NCI-H2171 treated with DMSO at 0.1 percent for 48 hours (cell line): ENCODE data around the gene HGFAC.
"Not testable (repeated sequence)": the region's sequence is repeated elsewhere in the genome, so short reads cannot be mapped to it uniquely, and the experiment has no call there.

Experiments used
- DNase-seq: peaks from one replicate; lab custom pipeline; 2025; lab: John Stamatoyannopoulos, UW

Gene HGFAC

DNA sequence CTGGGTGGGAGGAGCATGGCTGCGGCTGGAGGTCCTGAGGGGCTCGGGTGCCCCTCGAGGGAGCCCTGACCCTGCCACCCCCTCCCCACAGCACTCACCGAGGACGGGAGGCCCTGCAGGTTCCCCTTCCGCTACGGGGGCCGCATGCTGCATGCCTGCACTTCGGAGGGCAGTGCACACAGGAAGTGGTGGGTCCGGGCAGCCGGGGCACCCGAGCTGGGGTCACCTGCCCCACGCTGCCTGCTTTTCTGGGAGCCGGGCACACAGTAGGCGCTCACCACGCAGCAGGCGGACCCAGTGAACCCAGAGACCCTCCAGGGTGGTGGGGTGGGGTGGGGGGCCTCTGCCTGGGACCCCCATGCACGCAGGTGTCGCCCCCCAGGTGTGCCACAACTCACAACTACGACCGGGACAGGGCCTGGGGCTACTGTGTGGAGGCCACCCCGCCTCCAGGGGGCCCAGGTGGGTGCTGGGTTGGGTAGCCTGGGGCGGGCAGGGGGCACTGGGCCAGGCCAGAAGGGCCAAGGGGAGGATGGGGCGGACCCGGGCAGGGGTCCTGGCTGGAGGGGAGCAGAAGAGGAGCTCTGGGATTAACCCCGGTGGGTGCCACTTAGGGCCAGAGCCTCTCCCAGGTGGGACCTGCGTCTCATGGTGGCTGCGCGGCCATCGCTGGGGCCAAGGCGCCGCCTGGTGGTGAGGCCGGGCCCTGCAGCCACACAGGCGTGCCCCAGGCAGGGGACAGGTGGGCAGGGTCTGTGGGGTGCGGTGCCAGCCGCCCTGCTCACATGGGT is 1.4 kb downstream of the HGFAC start:
- peak; percentile 17 for DNase-seq

DNA sequence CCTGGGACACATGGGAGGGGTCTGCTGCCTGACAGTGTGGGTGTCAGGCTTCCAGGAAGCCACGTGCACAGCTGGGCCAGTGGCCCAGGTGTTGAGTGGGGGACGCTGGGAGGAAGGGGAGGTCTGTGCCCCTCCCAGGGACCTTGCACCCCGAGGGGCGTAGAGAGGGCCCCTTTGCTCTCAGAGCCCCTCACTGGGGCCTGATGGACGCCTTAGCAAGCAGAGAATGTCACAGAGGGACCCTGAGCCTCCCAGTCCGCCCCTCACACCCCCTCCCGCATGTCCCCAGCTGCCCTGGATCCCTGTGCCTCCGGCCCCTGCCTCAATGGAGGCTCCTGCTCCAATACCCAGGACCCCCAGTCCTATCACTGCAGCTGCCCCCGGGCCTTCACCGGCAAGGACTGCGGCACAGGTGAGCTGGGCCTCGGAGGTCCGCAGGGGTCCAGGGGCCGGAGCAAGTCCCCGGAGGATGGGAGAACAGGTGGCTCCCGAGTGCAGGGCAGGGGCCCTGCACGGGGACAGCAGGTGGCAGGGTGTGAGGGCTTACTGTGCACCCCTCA is 2.1 kb downstream of the HGFAC start:
- DNase-seq: no peak

DNA sequence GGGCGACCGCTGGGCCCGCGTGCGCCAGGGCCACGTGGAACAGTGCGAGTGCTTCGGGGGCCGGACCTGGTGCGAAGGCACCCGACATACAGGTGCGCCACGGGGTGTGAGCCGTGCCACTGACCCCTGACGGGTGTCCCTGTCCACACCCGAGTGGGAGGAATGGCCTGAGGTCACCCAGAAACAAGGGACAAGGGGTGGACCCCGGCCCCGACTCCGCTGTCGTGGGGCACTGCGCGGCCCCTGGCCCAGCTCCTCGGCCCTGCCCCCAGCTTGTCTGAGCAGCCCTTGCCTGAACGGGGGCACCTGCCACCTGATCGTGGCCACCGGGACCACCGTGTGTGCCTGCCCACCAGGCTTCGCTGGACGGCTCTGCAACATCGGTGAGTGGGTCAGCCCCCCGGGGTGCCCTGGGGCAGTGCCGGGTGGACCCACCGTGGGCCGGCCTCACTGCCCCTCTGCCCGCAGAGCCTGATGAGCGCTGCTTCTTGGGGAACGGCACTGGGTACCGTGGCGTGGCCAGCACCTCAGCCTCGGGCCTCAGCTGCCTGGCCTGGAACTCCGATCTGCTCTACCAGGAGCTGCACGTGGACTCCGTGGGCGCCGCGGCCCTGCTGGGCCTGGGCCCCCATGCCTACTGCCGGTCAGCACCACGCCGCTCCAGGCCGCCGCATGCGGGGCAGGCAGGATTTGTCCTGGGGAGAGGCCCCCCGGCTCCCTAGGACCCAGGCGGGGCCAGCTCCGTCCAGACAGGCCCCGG is 2.8 kb downstream of the HGFAC start:
- DNase-seq: no peak

DNA sequence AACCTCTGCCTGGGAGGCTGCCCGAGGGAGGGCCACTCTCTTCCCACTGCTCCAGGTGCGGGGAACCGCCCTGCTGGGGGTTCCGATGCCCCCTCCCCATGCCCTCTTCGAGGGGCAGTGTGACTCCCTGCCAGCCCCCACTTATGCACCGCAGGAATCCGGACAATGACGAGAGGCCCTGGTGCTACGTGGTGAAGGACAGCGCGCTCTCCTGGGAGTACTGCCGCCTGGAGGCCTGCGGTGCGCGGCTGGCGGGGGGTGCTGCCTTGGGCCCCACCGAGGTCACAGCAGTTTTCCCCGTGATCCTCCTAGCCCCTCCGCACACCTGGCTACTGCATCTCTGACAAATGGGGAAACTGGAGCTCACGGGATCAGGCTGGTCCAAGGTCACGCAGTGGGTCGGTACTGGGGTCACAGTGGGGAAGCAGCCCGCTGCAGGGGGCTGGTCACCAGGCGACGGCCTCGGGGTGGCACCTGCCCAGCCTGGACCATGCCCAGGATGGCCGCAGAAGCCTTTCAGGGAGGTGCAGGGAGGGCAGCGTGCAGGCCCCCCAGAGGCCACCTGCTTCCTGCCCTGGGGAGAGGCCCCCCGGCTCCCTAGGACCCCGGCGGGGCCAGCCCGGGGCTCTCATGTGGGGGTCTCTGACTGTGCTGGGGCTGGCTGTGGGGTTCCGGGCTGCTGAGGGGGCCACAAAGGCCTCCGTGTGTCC is 3.5 kb downstream of the HGFAC start:
- no peak for DNase-seq

DNA sequence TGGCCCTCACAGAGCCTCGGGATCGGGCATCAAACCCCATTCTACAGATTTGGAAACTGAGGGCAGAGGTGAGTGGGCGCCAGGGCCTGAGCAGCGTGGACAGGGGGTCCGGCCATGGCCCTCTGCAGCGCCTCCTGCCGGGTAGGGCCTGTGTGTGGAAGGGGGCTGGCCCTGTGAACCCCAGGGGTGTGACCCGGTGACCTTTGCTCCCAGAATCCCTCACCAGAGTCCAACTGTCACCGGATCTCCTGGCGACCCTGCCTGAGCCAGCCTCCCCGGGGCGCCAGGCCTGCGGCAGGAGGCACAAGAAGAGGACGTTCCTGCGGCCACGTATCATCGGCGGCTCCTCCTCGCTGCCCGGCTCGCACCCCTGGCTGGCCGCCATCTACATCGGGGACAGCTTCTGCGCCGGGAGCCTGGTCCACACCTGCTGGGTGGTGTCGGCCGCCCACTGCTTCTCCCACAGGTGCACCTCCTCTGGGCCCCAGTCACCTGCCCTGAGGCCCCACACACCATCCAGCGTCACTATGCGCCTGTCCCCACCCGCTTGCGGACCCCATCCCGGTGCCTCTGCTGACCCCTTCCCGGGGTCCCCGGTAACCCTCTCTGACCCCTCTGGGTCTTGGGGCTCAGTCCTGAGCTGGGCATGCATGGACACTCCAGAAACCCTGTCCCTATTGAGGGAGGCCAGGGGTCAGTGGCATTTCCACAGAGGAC is 4.2 kb downstream of the HGFAC start:
- no peak for DNase-seq

DNA sequence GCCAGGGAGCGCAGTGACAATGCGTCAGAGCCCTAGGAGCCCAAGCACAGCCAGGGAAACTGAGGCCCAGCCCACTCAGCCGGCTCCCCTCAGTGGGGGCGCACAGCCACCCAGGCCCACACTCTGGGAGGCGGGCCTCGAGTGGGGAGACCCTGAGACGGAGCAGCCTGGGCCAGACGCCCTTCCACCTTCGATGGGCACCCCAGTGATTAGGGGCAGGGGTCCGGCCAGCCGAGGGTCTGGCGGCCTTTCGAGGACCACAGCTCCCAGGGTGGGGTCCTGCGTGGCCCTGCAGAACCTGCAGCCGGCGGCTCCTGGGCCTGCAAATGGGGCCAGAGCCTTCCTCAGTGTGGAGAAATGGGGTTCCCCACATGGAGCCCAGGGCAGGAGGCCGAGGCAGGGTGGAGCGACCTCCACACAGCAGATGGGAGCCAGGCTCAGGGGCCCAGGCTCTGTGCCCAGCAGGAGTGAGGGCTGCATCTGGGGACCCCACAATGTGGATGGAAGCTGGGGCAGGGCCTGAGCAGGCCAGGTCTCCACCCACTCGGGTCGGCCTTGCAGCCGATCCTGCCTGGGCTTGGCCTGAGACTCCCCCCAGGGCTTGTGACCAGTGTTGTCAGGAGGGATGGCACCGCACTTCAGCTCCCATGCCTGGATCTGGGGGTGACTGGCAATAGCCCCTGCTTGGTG is 5.0 kb downstream of the HGFAC start:
- DNase-seq: no peak

DNA sequence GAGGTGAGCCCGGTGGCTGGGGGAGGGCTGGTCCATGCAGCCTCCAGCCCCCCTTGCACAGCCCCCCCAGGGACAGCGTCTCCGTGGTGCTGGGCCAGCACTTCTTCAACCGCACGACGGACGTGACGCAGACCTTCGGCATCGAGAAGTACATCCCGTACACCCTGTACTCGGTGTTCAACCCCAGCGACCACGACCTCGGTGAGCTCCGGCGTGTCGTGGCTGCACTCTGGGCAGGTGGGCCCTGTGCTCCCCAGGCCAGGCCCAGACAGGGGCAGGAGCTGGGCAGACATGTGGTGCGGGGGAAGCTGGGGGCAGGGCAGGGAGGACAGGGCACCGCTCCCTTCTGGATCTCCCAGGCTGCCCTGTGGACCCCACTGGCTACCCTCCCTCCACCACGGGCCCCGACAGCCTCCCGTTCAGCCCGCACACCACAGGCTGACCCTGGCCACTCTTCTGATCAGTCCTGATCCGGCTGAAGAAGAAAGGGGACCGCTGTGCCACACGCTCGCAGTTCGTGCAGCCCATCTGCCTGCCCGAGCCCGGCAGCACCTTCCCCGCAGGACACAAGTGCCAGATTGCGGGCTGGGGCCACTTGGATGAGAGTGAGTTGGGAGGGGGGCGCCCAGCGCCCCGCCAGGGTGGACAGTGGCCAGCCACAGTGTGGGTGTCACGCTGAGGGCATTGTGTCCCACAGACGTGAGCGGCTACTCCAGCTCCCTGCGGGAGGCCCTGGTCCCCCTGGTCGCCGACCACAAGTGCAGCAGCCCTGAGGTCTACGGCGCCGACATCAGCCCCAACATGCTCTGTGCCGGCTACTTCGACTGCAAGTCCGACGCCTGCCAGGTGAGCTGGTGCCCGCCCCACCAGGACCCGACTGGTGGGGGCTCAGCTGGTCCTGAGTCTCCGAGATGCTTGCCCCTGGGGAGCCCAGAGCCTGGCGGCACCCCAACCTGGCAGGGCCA is 5.9 kb downstream of the HGFAC start:
- no peak for DNase-seq

DNA sequence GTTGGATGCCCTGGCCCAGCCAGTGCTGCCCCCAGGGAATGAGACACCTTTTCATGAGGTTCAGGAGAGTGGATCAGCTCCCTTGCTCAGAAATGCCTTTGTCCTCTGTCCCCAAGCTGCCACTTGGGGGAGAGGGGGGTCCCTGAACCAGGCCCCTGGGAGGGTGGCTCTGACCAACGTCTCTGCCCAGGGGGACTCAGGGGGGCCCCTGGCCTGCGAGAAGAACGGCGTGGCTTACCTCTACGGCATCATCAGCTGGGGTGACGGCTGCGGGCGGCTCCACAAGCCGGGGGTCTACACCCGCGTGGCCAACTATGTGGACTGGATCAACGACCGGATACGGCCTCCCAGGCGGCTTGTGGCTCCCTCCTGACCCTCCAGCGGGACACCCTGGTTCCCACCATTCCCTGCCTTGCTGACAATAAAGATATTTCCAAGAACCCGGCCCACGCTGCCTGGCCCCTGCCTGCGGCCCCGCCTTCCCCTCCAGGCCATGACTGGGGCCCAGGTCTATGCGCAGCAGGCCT is 7.3 kb downstream of the HGFAC start:
- no peak for DNase-seq

DNA sequence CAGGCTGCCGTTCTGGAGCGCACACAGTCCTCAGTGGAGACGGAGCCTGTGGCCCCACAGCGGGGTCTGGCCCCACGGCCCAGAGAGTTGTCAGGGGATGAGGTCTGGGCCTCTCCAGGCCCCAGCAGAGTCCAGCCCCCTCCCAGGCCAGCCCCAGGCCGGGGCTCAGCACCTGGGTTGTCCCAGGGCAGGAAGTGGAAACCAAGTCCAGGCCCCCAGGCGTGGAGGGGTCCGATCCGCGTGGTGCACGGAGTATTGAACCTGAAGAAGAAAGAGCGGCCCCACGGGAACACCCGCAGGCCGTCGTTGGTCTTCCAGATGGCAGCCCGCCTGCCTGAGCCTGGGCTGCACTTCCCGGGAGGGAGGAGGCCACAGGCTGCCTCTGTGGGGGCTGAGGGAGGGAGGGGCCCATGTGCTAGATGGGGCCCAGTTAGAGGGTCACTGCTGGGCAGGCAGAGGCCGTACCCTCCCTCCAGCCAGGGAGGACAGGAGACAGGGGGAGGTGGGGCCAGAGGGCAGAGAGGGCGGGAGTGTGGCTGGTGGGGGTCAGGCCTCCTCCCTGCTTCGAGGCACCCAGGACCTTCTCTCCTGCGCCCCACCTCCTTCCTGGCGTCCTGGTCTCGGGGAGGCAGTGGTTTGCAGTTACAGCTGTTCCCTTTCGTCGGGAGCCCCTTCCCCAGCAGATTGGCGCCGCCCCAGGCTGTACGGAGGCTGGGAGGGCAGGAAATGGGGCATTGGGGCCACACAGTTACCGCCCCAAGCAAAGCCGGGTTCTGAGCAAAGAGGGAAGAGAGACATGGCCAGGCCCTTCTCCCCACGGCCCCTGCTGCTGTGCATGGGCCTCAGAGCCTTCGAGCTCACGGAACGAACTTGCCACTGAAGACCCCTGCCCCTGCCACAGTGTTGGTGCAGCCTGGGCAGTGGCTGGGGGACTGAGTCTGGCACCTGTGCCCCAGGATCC is 8.1 kb downstream of the HGFAC start:
- peak; percentile 21 for DNase-seq

DNA sequence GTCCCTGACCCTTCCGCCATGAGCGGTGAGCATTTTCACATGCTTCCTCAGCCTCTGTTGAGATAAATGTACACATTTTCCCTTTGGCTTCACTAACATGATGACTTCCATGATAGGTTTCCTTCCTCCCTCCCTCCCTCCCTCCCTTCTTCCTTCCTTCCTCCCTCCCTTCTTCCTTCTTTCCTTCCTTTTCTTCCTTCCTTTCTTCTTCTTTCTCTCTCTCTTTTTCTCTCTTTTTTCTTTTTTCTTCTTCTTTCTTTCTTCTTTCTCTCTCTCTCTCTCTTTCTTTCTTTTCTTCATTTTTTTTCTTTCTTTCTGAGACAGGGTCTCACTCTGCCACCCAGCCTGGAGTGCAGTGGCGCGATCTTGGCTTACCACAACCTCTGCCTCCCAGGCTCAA is 8.9 kb downstream of the HGFAC start:
- no peak for DNase-seq

DNA sequence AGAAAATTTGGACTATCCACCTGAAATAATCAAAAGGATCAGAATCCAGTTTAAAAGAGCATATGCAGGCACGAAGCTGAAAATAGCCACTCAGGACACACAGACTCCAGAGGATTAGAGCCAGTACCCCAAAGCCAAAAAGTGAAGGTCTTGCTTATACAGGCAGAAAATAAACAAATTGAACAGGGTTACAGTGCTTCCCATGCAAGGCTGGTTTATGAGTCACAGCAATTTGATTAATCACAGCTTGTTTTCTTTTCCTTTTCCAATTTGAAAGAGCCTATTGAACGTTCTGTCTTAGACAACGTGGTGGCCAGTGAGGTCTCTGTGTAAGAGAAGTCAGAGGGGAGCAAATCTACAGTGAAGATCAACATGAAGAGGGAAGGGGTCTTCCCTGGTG is 10.2 kb downstream of the HGFAC start:
- DNase-seq: no peak

DNA sequence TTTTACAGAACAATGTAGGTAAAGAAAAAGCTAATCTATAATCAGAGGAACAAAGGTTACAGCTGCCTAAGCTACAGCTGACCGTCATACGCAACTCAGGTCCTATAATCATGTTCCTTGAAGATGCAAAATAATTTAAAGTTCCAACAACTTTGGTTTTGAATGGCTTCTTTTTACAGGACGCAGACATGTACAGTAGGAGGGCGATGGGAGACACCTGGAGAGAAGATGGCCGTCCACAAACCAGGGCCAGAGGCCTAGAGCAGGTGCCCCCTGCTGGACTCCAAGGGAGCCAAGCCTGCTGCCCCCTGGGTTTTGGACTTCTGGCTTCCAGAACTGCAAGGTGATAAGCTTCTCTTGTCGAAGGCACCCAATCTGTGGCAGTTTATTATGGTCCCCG is 10.6 kb downstream of the HGFAC start:
- no peak for DNase-seq

DNA sequence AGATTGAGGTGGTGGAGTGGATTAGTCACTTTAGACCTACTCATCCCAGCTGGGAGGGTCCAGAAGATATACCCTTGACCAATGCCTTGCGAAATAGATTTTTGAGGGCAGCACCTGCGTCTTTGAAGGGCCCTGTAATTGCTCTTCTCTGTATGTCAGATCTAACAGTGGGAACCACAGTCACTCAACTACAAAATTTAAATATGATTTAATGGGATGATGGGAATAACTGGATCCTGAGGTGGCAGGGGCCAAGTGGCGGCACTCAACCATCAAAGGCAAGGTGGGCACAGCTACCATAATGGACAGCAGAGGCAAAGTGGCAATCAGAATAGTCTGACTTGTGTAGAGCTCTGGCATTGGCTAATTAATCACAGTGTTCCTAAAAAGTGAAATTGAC is 13.8 kb downstream of the HGFAC start:
- DNase-seq: not testable (repeated sequence)

DNA sequence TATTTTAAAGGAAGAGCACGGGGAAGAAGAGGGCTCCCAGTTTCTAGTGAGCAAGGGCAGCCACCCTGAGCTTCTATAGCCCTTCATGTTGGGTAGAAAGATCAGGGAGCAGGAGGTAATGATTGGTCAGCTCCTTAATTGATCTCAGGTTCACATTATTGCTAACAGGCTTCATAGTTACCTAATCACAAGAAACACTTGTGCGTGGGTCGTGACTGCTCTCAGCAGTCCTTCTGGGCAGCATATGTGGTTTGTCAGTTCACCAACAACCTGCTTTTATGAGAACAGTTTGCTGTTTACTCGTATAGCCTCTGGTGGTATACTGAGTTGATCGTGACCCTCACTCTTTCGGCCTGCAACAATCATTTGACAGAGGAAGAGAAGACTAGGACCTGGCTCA is 16.6 kb downstream of the HGFAC start:
- no peak for DNase-seq

DNA sequence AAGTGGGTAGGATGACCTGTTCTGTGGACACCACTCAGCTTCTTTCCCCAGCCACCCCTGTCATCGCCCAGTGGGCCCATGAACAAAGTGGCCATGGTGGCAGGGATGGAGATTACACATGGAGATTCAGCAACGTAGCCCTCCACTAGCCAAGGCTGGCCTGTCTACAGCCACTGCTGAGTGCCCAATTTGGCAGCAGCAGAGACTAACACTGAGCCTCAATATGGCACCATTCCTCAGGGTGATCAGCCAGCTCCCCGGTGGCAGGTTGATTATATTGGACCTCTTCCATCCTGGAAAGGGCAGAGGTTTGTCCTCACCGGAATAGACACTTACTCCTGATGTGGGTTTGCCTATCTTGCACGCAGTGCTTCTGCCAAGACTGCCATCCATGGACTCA is 17.4 kb downstream of the HGFAC start:
- DNase-seq: not testable (repeated sequence)

DNA sequence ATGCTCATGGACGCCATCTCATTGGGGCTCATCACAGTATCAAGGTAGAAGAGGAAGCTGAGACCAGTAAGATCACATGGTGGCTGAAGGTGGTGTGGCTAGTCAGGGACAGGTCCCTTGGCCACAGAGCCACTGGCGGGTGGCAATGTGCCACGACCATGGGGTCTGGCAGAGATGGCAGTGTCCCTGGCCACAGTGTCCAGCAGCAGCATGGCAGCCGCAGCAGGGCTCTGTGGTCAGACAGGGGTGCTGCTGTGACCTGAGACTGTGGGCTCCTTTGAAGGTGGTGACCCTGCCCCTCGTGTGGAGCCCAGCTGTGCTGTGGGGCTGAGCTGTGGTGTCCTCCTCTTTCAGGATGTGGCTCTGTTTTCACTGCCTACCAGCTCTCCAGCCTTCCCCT is 19.2 kb downstream of the HGFAC start:
- no peak for DNase-seq

DNA sequence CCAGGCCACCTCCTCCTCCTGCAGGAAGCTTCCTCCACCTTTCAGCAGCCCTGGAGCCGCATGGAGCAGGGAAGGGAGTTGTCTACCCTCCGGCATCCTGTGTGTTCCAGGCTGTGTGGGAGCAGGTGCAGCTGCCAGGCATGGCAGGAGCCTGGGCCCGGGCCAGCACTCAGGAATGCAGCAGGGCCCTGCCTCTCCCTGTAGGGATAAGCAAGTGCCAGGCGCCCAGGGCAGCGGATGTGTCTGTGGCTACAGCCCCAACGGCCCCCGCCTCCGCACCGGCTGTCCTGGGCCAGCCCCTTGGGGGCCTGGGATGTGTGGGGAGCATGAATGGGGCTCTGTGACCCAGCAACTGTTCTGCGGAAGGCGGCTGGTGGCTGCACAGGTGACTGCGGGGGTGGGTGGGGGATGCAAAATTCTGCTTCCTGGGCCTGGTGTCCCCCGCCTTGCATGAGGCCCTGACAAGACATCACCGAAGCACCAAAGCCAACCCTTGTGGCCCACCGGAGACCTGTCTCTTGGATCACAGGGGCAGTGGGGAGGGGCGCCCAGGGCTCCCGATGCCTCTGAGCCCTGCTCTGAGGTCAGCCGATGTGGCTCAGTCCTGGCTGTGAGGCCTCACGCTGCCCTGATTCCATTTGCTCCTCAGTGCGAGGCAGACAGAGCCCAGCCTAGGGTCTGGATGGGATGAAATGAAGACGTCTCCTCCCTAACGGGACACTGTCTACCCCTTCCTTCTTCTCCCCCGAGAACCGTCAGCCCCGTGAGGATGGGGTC is 19.9 kb downstream of the HGFAC start:
- no peak for DNase-seq

DNA sequence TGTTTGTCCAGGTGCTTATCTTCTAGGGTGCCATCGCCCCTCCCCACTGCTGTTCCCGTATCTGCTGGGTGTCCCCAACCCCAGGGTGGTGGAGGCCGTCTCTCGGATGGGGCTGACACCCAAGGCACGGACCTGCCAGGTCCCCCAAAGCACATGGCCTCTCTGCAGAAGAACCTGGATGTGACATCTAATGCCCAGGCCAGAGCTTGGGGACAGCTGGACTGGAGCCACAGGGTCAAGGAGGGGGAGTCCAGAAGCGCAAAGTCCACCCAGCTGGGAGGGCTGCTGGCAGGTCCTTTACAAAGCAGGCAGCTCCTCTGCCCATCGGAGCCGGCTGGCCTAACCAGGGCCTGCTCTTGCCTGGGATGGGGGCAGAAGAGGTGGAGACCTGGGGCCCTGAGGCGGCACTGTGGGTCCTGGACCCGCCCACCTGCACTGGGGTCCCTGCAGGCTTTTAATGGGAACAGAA is 20.6 kb downstream of the HGFAC start:
- DNase-seq: no peak
